Lower leg skin (tissue), 4 donors: ENCODE measurements around the gene MLLT11. TPM values are rescaled to one million over a fixed set of nuclear protein-coding genes. Genes with fewer than 3 reads are reported as not detected.

Experiments
- DNase-seq, 2 donors: peaks; one replicate each; pipeline ENCODE4 v3.0.0-alpha.2; 2019; ENCODE audit warnings: low spot score in 2 of 2
- H3K4me3 ChIP-seq: fragments of 200-600 bp; sonication (generic); 2 replicates; pipeline ENCODE4 v1.5.1; 2017; ENCODE audit warnings: mild to moderate bottlenecking, low read depth; ENCODE audit not compliant: poor library complexity, severe bottlenecking
- POLR2A ChIP-seq, 2 donors: fragments of 450-650 bp; IDR thresholded peaks; one replicate each; pipeline ENCODE4 v1.6.1; 2016 to 2017; ENCODE audit warnings: antibody characterized with exemption in 2 of 2, mild to moderate bottlenecking in 1 of 2, moderate library complexity in 1 of 2
- WGBS, 2 donors: methylation state at CpG; one replicate each; pipeline ENCODE4 v1.1.5; 2018; 5-methylcytosine and 5-hydroxymethylcytosine counted together
- intact Hi-C: fragments of 100-400 bp; cut with DNase I; formaldehyde crosslinking; loops from one replicate; pipeline ENCODE4 v1.15.0; 2023; ENCODE audit warnings: low total_unique reads
- total RNA-seq, 4 donors: library from RNA; depleted of rRNA; stranded (reverse); fragments of >200 nt; gene quantifications; one replicate each; pipeline ENCODE4 v1.1.0, GENCODE V29; 2016
- TF ChIP-seq, protein P1 (sequence below), 3 donors: fragments of 450-650 bp; IDR thresholded peaks; one replicate each; pipeline ENCODE4 v1.5.1; 2016; ENCODE audit warnings: antibody characterized with exemption in 3 of 3, mild to moderate bottlenecking in 3 of 3, moderate library complexity in 2 of 3

The MLLT11 gene
- total RNA-seq, 4 donors from 2014 or later = 0.47 to 1.6 (median 0.70) TPM

DNA sequence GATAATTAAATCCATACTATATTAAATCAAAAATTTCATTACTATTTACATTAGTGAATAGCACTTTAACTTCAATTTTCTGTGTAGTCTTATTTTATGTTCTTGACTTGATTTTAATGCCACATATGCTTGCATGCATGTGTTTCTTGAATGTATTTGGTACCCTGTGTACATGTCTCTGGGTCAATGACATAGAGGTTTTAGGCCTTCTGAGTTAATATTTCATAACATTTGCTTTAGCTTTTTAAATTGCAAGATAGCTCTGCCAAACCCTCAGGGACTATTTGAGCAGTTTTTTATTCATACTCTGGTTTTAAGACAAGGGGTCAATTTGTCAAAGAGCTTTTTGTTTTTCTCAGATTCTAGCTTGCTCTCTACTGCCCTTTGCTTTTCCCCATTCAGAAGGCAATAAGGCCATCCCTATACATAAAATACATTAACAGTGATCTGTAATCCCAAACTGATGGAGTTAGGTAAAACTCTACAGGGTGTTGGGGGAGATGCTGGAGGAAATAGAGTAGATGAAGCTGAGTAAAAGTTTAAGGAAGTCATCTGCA lies 5.0 kb downstream of the MLLT11 start:
- DNase-seq = no peak
- intact Hi-C loops = no loop called here
- no peak for TF ChIP-seq POLR2A (IDR thresholded peaks at IDR 0.05)
- TF ChIP-seq, protein P1, sequence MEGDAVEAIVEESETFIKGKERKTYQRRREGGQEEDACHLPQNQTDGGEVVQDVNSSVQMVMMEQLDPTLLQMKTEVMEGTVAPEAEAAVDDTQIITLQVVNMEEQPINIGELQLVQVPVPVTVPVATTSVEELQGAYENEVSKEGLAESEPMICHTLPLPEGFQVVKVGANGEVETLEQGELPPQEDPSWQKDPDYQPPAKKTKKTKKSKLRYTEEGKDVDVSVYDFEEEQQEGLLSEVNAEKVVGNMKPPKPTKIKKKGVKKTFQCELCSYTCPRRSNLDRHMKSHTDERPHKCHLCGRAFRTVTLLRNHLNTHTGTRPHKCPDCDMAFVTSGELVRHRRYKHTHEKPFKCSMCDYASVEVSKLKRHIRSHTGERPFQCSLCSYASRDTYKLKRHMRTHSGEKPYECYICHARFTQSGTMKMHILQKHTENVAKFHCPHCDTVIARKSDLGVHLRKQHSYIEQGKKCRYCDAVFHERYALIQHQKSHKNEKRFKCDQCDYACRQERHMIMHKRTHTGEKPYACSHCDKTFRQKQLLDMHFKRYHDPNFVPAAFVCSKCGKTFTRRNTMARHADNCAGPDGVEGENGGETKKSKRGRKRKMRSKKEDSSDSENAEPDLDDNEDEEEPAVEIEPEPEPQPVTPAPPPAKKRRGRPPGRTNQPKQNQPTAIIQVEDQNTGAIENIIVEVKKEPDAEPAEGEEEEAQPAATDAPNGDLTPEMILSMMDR (IDR thresholded peaks at IDR 0.05) = no peak
- no peak overlapping the region for H3K4me3 ChIP-seq

DNA sequence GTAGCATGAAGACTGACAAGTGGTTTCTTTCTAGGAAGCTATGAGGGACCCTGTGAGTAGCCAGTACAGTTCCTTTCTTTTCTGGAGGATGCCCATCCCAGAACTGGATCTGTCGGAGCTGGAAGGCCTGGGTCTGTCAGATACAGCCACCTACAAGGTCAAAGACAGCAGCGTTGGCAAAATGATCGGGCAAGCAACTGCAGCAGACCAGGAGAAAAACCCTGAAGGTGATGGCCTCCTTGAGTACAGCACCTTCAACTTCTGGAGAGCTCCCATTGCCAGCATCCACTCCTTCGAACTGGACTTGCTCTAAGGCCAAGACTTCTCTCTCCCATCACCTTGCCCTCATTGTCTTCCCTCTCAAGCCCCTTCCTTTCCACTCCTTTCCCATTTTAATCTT lies 7.0 kb downstream of the MLLT11 start:
- intact Hi-C loops = no loop called here
- DNase-seq = no peak
- 87 to 90% methylated on average over 4 of the region's 4 CpGs for WGBS, 2 donors
- no peak overlapping the region for H3K4me3 ChIP-seq
- TF ChIP-seq, protein P1 (IDR thresholded peaks at IDR 0.05) = no peak
- TF ChIP-seq POLR2A (IDR thresholded peaks at IDR 0.05) = no peak

DNA sequence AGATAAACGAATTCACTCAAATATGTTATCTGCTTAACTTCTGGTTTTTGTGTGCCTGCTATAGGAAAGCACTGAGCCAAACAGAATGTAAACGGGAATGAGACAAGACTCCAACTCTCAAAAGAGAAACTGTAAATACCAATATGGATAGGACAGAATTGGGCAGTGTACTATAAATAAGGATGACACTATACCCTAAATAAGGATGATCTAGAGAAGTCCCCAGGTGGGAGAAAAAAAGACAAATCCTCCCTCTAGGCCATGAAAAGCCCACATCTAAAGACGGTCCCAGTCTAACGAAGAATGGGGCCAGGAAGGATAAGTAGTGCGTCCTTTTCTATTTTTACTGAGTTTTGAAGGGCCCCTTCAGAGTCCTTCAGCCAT lies 8.9 kb downstream of the MLLT11 start:
- TF ChIP-seq POLR2A (IDR thresholded peaks at IDR 0.05) = no peak
- TF ChIP-seq, protein P1 (IDR thresholded peaks at IDR 0.05) = no peak
- 85 to 87% methylated on average over 5 of the region's 5 CpGs for WGBS, 2 donors
- intact Hi-C loops = no loop called here
- no peak overlapping the region for H3K4me3 ChIP-seq
- no peak for DNase-seq

DNA sequence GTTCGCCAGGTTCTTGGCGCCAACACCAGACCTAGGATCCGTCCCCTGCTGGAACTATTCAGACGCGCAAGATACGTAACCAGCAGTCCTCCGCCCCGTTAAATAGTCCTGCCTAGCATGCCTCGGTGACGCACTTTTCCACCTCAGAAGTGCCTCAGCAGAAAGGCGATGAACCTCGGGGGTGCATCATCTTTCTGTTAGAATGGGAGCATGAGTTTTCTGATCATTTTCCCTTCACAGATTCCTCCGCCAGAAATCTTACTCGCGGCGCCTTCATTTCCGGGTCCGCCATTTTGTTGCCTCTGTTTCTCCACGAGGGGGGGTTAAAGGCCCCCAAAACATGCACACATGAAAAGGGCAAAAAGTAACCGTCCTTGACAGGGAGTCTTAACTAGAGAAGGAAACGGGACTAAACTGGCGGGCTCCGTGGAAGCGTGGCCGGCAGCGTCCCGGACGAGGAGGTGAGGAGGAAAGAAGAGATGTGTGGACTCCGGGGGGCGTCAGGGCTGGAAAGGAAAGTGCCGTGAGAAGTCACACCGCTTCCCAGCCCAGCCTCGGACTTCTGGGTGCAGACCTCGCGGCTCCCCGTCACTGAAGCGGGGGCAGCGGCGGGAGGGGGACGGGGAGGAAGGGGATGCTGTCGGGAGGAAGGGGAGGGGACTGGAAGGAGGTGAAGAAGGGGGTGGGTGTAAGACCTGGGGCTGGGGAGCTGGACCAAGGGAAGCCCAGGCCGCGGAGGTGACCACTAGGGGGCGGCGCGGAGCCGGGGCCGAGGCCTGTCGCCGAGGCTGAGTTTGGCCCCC lies 10.5 kb downstream of the MLLT11 start, which contains the start of gene GABPB2:
GABPB2 (plus strand) TSS at position 288 of the 803 bp plus-strand sequence. CDS start 17,429 bp downstream, outside the sequence.
- peak; percentile 91 to 98 for DNase-seq
- TF ChIP-seq, protein P1 (IDR thresholded peaks at IDR 0.05) = peak in 1 of 3 donors; percentile 11
- no peak for TF ChIP-seq POLR2A (IDR thresholded peaks at IDR 0.05)
- WGBS, 2 donors = 1% methylated on average over 47 to 50 of the region's 50 CpGs
- H3K4me3 ChIP-seq = peak within 1 kb of the TSS; percentile 78
- intact Hi-C loops = no loop called here

DNA sequence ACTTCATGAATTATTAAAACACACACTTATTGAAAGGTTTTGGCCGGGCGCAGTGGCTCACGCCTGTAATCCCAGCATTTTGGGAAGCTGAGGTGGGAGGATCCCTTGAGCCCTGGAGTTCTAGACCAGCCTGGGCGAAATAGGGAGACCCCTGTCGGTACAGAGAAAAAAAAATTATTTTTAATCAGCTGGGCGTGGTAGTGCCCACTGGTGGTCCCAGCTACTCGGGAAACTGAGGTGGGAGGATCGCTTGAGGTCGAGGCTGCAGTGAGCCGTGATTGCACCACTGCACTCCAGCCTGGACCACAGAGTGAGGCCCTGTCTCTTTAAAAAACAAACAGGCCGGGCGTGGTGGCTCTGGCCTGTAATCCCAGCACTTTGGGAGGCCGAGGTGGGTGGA lies 12.0 kb downstream of the MLLT11 start:
- no peak overlapping the region for H3K4me3 ChIP-seq
- DNase-seq = peak in 1 of 2 donors; percentile 83
- 70 to 79% methylated on average over 13 of the region's 13 CpGs for WGBS, 2 donors
- TF ChIP-seq POLR2A (IDR thresholded peaks at IDR 0.05) = no peak
- TF ChIP-seq, protein P1 (IDR thresholded peaks at IDR 0.05) = no peak
- intact Hi-C loops = no loop called here
